GM19328 (cell line): ENCODE data around the gene ASIC2.

Source experiments
- ATAC-seq: cut with Tn5 transposase; IDR thresholded peaks from one replicate; pipeline ENCODE4 v1.9.1; 2021; ENCODE audit warnings: mild to moderate bottlenecking, moderate library complexity; ENCODE audit not compliant: unreplicated experiment

Gene ASIC2

DNA sequence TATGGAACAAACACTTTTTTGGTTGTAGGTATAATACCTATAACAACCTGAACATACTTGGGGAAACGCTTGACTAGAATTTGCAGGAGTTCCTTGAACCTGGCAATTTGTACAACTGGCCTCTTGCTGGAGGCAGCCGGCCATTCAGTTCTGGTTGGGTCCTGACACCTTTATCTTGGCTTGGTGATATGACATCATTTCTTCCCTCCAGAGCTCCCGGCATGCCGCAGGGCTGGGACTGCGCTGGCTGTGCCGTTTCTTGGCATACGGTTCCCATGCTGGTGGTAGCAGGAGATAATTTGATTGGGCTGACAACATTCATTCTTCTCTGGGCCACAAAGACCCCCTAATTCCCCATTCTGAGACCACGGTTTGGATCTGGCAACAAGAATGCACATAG, 87.5 kb downstream of the ASIC2 start:
- ATAC-seq, result no peak

DNA sequence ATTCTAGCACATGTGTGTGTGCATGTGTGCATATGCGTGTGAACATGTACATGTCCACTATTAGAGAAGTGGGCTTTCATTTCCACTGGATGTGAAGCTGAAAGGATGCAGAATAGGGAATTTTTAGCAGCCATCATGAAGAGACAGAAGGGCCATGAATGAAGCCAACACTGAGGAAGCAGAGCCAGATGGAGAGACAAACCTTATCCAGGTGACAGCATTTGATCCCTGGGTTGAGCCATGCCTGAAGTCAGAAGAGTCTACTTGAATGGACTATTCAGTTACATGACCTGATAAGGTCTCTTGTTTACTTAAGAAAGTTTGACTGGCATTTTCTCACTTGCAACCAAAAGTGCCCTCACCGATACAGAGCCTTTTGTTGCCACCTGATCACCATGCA, 88.4 kb downstream of the ASIC2 start:
- ATAC-seq, result no peak

DNA sequence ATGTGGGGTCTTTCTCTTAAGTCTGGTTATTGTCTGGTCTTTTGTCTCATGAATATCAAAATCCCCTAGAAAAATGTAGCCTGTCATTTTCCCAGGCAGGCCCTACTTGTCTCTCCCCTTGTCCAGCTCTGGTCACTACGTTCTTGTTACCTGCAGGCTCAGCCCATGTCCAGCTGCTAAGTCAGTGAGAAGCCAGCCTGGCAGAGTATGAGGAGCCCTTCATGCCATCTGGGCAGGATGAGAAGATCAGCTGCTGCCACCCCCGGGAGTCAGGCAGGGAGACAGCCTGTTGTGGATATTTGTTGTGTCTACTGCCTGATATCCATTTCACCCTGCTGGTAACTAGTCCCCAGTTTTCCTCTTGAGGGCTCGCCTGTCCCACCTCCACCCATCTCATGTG, 88.9 kb downstream of the ASIC2 start:
- no peak for ATAC-seq

DNA sequence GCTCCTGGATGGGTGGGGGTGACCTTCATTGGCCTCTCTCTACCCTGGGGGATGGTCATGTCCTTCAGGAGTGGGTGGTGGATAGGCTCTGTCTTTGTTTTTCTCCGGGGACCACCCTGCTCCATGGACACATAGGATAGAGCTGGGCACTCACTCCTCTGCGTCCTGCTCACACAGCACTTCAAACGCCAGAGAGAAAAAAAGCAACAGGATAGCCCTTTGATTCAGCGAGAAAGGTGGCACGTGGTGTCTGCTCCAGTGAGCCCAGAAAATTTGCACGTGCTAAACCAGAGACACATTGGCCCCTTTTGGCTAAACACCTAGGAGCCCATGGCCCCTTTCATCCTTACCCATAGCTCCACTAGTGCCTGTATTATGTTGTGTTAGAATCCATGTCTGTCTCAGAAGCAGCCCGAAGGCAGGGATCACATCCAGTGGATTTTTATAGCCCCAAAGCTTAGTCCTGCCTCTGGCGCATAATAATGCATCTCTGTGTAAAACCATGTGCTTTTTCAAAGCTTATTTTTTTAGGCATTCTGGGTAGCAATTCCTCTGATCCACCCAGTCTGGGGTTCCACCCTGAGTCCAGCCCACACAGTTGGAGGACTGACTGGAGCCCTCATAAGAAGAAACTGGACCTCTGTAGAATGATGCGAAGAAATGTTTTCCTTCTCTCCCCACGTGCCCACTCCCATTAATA, 90.1 kb downstream of the ASIC2 start:
- no peak for ATAC-seq

DNA sequence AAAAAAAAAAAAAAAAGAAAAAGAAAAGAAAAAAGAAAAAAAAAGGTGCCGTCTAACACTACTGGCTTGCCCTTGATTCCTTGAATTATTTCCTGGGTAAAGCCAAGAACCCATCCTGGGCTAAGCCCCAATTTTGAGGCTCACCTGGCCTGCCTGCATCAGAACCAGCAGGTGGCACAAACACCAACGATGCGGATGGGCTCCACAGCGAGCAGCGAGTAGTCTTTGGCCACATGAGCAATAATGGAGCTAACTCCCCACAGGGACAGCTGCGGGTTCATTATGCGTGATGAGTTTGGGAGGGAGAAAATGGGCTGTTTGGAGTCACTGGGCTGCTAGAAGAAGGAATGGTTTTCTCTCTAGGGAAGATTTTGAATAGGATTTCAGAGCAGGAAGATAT, 91.1 kb downstream of the ASIC2 start:
- no peak for ATAC-seq

DNA sequence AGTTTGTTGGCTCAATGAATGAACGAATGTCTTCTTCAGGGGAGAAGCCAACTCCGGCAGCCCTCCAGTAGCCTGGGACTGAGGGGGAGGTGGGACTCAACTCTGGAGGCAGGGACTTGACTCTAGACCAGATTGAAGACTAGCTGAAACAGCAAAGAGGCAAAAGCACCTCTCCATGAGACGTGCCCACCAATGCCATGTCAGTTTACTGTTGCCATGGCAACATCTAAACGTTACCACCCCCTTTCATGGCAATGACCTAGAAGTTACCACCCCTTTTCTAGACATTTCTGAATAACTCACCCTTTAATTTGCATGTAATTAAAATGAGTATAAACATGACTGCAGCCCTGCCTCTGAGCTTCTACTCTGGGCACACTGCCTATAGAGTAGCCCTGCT, 91.8 kb downstream of the ASIC2 start:
- ATAC-seq, result no peak

DNA sequence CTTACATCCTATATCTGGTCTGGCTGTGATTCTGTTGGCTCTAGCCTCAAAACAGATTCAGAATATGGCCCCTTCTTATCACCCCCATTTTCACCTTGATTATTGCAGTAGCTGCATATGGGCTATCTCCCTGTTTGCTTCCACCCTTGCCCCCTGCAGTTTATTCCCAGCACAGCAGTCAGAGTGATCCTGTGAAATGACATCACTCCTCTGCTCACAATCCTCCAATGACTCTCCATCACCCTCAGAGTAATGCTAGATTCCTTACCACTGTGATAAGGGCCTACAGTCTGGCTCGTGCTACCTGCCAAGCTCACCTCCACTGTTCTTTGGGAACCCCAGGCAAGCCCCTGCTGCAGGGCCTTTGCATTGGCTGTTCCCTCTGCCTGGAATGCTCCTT, 92.5 kb downstream of the ASIC2 start:
- no peak for ATAC-seq

DNA sequence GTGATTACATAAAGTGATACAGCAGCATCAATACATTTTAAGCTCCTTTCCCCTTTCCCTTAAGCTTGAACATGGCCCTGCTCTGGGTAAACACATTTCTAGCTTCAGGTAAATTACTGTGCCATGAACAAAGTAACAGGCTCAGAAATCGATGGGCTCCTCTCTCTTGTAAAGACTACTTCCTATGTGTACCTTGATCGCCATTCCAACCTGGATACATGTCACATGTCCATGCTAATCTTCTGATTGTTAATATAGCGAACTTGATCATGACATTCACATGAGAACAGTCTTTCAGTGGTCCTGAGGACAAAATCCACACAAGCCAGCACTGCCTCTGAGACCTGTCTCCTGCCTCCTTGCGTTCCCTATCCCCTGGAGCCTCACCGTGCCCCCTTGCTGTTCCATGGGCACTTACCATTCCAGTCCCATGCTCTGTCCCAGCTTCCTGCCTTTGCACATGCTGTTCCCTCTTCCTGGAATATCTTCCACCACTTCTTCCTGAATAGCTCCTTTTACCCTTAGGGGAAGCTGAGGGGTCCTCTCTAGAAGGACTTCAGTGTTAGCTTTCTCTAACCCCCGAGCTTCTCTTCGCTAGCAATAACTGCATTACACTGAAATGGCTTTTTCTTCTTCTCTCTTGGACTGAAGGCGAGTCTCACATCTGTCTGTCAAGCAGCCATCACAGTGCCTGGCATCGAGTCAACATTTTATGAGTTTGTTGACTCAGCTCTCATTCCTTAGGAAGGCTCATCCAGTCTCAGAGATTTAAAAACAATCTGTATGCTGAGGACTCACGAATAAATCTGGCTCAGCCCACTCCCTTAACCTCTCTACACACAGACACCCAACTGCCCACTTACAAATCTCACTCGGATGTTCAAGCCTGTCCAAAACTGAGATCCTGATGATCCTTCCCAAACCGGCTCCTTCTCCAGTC, 93.3 kb downstream of the ASIC2 start:
- ATAC-seq, result no peak

DNA sequence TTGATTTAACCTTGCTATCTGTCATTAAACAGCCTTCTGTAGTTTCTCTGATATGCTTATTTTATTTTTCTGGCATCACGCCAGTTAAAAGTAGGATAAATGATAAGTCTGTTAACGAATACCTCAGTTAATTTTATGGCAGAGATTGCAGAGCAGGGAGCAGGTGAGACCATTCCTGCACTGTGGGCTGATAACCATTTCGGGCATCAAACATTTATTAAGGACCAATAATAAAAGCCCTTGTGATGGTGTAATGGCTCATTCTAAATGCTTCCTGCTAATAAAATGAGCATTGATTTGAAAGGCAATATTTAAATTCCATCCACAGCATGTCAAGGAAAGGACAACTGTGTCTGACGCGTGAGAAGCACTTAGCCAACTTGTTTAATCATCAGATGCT, 94.1 kb downstream of the ASIC2 start:
- ATAC-seq, result no peak

DNA sequence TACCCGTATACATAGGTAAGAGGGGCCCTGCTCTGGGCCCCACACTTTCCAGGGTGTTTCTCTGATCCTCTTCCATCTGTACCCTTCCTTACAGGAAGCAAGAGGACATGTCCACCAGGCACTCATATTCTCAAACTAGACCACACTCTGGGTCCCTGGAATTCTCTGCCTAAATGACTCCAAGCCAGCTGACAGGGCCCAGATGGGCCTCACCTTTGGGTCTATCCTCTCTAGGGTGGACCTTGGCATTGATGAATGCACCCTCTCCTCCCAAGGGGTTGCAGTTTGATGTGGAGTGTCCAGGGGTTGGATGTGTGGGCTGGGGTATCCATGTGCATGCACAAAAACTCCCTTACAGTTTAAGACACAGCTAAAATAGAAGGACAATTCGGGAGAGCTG, 95.8 kb downstream of the ASIC2 start:
- no peak for ATAC-seq

DNA sequence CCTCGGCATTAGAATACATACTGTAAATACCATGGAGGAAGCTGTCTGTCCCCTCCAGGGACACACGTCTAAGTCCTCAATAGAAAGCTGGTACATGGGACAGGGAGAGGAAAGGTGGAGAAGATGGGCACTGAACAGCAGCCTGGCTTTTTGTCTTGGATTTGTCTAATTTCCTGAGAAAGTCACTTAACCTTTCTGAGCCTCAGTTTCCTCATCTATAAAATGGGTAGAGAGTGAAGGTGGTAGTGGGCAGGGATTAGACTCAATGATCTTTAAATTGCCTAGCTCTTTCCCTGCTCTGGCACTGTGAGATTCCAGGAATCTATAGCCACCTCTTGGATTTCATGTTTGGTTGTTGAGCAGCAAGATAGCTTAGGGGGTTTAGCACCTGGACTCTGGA, 96.2 kb downstream of the ASIC2 start:
- ATAC-seq, result no peak

DNA sequence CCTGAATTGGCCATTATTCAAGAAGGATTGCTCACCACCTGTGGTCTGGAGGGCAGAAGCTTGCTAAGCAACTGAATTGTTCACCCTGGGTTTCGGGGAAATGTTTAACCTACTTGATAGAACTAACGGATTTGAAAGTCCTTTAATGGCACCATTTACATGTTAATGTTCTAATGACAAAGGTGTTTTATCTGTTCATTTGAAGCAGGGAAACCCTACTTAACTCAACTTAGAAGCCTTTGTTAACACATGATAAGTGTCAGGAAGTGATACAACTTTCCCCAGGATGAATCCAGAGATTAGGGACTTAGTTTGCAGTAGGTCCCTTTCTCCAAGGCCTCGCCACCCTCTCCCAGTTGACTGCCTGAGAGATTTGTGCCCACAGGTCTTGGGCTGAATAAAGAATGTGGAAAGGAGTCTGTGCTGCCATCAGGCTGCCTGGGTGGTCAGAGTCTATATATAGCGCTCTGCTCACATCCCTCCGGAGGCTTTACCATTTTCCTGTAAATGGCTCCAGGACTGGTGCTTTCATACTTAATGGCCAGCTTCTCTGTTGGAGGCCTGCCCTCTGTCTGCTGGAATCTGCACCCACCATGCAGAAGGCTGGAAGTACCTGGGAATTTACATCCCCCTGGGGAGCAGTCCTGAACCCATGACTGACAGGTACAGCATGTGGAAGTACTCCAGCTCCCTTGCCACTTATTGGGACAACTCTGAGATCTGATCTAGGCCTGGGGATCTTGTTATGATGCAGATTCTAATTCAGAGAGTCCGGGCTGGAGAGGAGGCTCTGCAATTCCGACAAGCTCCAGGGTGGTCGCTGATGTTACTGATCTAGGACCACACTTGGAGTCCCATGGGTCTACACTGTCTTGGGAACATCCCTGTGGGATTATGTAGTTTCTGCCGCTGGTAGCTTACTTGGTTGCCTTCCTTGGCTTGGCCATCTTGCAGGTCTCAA, 99.9 kb downstream of the ASIC2 start:
- no peak for ATAC-seq

DNA sequence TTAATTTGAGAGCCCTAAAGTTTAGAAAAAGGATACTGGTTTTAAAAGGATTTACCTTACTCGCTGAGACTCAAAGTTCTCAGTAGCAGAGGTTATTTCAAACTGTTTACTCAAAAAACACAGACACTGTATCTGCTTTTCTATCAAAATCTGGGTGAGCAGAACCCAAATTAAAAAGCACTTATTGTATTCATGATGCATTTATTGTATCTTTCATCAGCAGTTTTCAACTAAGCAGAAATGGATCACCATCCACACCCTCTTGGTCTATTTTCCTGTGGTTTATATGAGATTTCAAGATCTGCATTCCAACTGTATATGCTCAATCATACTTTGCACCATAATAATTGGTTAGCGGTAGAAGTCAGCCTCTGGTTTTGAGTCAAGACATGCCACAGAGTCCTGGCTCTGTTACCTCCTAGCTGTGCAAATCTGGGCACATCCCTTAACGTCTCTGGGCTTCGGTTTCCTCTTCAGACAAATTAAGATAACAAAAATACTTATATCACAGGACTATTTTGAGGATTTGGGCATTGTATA, 109.5 kb downstream of the ASIC2 start:
- ATAC-seq, result no peak

DNA sequence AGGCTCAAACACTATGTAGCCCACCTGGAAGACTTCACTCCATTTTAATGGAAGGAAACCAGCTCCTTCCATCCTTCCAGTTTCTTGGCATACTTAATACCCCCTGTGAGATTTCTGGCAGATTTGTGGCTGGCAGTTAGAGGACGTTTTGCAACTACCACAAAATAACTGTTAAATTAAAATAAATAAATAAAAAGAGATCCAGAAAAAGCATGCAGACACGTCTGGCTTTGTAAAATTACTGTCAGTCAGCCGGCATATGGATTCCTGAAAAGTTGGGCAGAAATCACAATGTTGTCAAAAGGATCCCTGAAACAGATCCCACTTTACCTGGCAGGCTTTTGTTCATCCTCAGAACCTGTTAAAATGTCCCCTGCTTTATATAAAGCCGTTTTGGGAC, 113.9 kb downstream of the ASIC2 start:
- no peak for ATAC-seq

DNA sequence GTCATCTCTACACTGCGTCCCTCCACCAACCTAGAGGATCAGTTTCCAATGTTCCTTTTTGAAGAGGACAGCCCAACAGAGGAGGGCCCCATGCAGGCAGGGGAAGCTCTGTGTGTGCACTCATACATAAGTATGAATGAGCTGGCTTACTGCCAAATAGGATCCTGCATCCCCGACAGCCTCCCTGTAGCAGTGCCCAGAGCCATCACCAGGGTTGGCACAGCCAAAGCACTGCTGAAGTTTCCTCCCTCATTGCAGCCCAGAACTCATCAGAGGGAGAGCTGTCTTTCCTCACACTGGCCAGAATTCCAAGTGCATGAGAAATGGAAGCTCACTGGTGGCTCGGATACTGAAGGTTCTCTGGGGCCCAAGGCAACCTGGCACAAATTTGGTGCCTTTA, 114.4 kb downstream of the ASIC2 start:
- no peak for ATAC-seq

DNA sequence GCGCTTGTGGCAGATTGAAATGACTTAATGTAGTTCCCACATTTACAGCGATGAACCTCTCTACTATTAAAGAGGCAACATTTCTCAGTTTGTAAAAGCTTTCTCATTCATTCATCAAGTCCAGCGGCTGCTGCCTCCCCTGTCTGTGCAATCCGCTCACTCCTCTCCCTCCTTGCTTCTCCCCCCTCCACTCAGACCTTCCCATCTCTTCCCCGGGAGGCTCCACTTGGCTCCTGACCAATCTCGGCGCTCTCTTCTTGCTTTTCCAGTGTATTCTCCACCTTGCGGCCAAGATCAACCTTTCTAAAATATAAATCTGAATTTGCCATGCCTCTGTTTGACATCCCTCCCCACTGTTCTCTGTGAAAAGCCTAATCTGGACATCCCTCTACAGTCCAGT, 117.5 kb downstream of the ASIC2 start:
- ATAC-seq, result no peak

DNA sequence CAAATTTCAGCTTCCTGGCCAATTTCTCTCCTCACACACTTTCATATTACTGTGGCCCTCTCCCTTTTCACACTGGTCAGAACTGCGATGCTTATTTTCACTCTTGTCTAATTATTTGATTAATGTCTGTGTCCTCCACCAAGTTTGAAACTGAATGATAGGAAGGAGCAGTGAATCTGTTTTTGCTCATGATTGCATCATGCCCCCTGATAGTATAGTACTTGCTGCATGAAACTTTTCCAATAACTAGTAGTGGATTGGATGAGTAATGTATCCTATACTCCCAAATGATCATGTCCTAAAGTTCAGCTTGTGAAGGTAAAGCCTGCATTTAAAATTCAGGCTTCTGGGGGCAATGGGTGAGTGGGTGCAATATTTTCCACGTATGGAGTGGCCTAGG, 121.2 kb downstream of the ASIC2 start:
- no peak for ATAC-seq

DNA sequence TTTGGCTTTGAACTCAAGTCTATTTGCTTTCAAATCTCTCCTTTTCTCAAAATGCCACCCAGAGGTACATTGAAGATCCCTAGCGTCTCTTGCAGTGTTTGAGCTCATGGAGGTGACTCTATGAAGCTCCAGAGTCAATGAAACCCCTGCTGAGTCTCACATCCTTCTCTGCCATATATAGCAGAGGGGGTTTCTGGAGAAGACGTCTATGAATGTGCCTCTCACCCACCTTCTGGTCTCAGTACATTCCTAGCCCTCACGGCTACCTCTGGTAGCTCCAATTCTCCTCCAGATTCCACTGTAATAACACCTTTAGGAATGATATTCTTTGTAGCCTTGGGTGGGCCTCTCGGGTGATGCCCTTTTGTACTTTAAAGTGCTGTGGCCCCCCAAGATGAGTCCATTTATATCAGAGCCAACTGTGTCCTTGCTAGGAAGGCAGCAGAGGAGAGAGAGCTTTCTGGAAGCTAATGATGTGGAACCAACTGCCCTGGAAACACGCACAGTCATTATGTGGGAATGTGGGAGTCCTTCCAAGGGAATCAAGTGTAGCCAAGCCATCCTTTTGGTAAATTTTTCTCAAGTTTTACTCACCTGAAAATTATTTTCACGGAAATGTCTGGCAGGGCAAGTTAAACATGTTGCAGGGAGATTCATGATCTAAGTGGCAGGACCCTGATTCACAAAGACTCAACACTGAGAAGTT, 123.4 kb downstream of the ASIC2 start:
- no peak for ATAC-seq

DNA sequence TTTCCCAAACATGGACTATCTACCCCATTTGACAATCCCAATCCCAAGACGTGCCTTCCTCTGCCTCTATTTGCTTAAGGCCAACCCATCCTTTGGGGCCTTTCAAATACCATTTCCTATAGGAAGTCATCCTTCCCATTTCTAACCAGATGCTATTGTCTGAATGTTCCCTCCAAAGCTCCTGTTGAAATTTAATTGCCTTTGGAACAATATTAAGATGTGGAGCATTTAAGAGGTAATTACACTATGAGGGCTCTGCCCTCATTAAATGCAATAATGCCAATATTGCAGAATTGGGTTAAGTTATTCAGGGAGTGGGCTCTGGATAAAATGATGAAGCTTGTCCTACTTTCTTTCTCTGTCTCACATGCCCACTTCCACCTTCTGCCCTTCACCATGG, 125.4 kb downstream of the ASIC2 start:
- ATAC-seq, result no peak

DNA sequence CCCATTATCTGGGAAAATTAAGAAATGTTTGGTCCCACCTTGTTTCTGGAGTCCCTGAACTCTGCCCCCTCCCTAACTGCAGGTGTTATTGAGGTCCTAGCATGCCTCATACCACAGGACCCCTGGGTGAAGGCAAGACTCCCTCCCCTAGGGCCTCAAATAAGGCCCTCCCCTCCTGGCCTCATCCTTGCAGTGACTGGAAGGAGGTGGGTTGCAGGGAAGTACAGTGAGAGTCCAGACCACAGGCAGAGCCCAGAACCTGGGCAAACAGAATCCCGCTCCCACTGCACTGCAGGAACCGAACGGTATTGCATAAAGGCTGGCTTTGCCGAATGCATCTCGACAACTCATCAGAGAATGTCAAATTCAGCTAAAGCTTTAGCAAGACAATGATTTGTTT, 126.6 kb downstream of the ASIC2 start:
- ATAC-seq, result no peak
